T-helper 1 cell treated with Interleukin-12 subunit alpha and Interleukin-12 subunit beta and Interleukin-4 antibody, amounts not matched to agents 30 μg/mL and 1 μg/mL, for 36 hours (primary cell): ENCODE data around the gene DTNB.
"Not testable (repeated sequence)": the region's sequence is repeated elsewhere in the genome, so short reads cannot be mapped to it uniquely, and the experiment has no call there.

Experiments used
- H3K27ac Mint-ChIP-seq: one replicate; pipeline ENCODE4 v1.8.0; 2021; ENCODE audit warnings: mild to moderate bottlenecking, mixed read lengths
- H3K27me3 Mint-ChIP-seq: one replicate; pipeline ENCODE4 v1.8.0; 2021; ENCODE audit warnings: low read depth, mixed read lengths
- H3K36me3 Mint-ChIP-seq: one replicate; pipeline ENCODE4 v1.8.0; 2021; ENCODE audit warnings: low read depth, mixed read lengths
- H3K4me1 Mint-ChIP-seq: one replicate; pipeline ENCODE4 v1.8.0; 2021; ENCODE audit warnings: low read depth, mixed read lengths
- H3K4me3 Mint-ChIP-seq: one replicate; pipeline ENCODE4 v1.8.0; 2021; ENCODE audit warnings: mild to moderate bottlenecking, moderate library complexity, mixed read lengths
- H3K9me3 Mint-ChIP-seq: one replicate; pipeline ENCODE4 v1.8.0; 2021; ENCODE audit warnings: mixed read lengths

DTNB gene

GRCh38 chr2:25665429-25665828 is 7.9 kb downstream of the DTNB start:
- not testable (repeated sequence) for H3K4me3 Mint-ChIP-seq, H3K27me3 Mint-ChIP-seq, H3K9me3 Mint-ChIP-seq, H3K36me3 Mint-ChIP-seq, H3K27ac Mint-ChIP-seq, H3K4me1 Mint-ChIP-seq

GRCh38 chr2:25664965-25665307 is 8.4 kb downstream of the DTNB start:
- no peaks in the 10 kb centered on the region for H3K9me3 Mint-ChIP-seq
- H3K36me3 Mint-ChIP-seq: peaks cover 2% of the 10 kb centered on the region
- H3K4me3 Mint-ChIP-seq: no peak overlapping the region
- H3K27me3 Mint-ChIP-seq: peaks cover 6% of the 10 kb centered on the region
- H3K27ac Mint-ChIP-seq: no peak overlapping the region
- peaks cover 7% of the 10 kb centered on the region for H3K4me1 Mint-ChIP-seq

GRCh38 chr2:25664183-25664964 is 9.0 kb downstream of the DTNB start:
- Mint-ChIP-seq H3K9me3 (no peaks in the 10 kb centered on the region), H3K27me3 (peaks cover 6% of the 10 kb centered on the region), H3K4me3 (no peak overlapping the region), H3K36me3 (peaks cover 2% of the 10 kb centered on the region), H3K27ac (no peak overlapping the region), H3K4me1 (peaks cover 7% of the 10 kb centered on the region)

- H3K4me1 Mint-ChIP-seq: peaks cover 7% of the 10 kb centered on the region
- H3K4me3 Mint-ChIP-seq: no peak overlapping the region
- no peaks in the 10 kb centered on the region for H3K27me3 Mint-ChIP-seq
- H3K9me3 Mint-ChIP-seq: no peaks in the 10 kb centered on the region
- H3K36me3 Mint-ChIP-seq: peaks cover 1% of the 10 kb centered on the region
- no peak overlapping the region for H3K27ac Mint-ChIP-seq
These were observed 18.1 kb downstream of the DTNB start for GRCh38 chr2:25655316-25655715.

GRCh38 chr2:25654801-25655200 is 18.6 kb downstream of the DTNB start:
- Mint-ChIP-seq H3K4me1 (peaks cover 7% of the 10 kb centered on the region), H3K36me3 (peaks cover 5% of the 10 kb centered on the region), H3K4me3 (no peak overlapping the region), H3K9me3 (no peaks in the 10 kb centered on the region), H3K27me3 (no peaks in the 10 kb centered on the region), H3K27ac (no peak overlapping the region)

GRCh38 chr2:25651782-25652455 is 21.5 kb downstream of the DTNB start:
- no peaks in the 10 kb centered on the region for H3K9me3 Mint-ChIP-seq
- peaks cover 9% of the 10 kb centered on the region for H3K36me3 Mint-ChIP-seq
- no peak overlapping the region for H3K4me3 Mint-ChIP-seq
- H3K4me1 Mint-ChIP-seq: peaks cover 4% of the 10 kb centered on the region
- no peak overlapping the region for H3K27ac Mint-ChIP-seq
- no peaks in the 10 kb centered on the region for H3K27me3 Mint-ChIP-seq

- H3K9me3 Mint-ChIP-seq: no peaks in the 10 kb centered on the region
- no peak overlapping the region for H3K27ac Mint-ChIP-seq
- H3K36me3 Mint-ChIP-seq: peaks cover 9% of the 10 kb centered on the region
- H3K27me3 Mint-ChIP-seq: no peaks in the 10 kb centered on the region
- no peak overlapping the region for H3K4me3 Mint-ChIP-seq
- no peaks in the 10 kb centered on the region for H3K4me1 Mint-ChIP-seq
These were observed 22.3 kb downstream of the DTNB start for GRCh38 chr2:25651066-25651465.

- no peaks in the 10 kb centered on the region for H3K9me3 Mint-ChIP-seq
- H3K27me3 Mint-ChIP-seq: no peaks in the 10 kb centered on the region
- no peak overlapping the region for H3K4me3 Mint-ChIP-seq
- H3K27ac Mint-ChIP-seq: no peak overlapping the region
- no peaks in the 10 kb centered on the region for H3K4me1 Mint-ChIP-seq
- H3K36me3 Mint-ChIP-seq: peaks cover 9% of the 10 kb centered on the region
These were observed 23.1 kb downstream of the DTNB start for GRCh38 chr2:25650256-25650655.

GRCh38 chr2:25649786-25650185 is 23.6 kb downstream of the DTNB start:
- no peak overlapping the region for H3K4me3 Mint-ChIP-seq
- no peaks in the 10 kb centered on the region for H3K9me3 Mint-ChIP-seq
- no peak overlapping the region for H3K27ac Mint-ChIP-seq
- no peaks in the 10 kb centered on the region for H3K4me1 Mint-ChIP-seq
- H3K36me3 Mint-ChIP-seq: peaks cover 9% of the 10 kb centered on the region
- no peaks in the 10 kb centered on the region for H3K27me3 Mint-ChIP-seq

GRCh38 chr2:25642298-25642697 is 31.1 kb downstream of the DTNB start:
- no peak overlapping the region for H3K27ac Mint-ChIP-seq
- no peaks in the 10 kb centered on the region for H3K4me1 Mint-ChIP-seq
- H3K27me3 Mint-ChIP-seq: no peaks in the 10 kb centered on the region
- H3K4me3 Mint-ChIP-seq: no peak overlapping the region
- peaks cover 18% of the 10 kb centered on the region for H3K36me3 Mint-ChIP-seq
- H3K9me3 Mint-ChIP-seq: peaks cover 3% of the 10 kb centered on the region

GRCh38 chr2:25639696-25640095 is 33.7 kb downstream of the DTNB start:
- no peak overlapping the region for H3K4me3 Mint-ChIP-seq
- H3K9me3 Mint-ChIP-seq: peaks cover 3% of the 10 kb centered on the region
- H3K27ac Mint-ChIP-seq: no peak overlapping the region
- H3K4me1 Mint-ChIP-seq: no peaks in the 10 kb centered on the region
- H3K36me3 Mint-ChIP-seq: peaks cover 23% of the 10 kb centered on the region
- H3K27me3 Mint-ChIP-seq: no peaks in the 10 kb centered on the region

GRCh38 chr2:25639131-25639530 is 34.2 kb downstream of the DTNB start:
- Mint-ChIP-seq H3K9me3 (peaks cover 3% of the 10 kb centered on the region), H3K36me3 (peaks cover 22% of the 10 kb centered on the region), H3K27me3 (no peaks in the 10 kb centered on the region), H3K27ac (no peak overlapping the region), H3K4me1 (no peaks in the 10 kb centered on the region), H3K4me3 (no peak overlapping the region)

GRCh38 chr2:25635797-25636196 is 37.6 kb downstream of the DTNB start:
- H3K36me3 Mint-ChIP-seq: peaks cover 17% of the 10 kb centered on the region
- H3K4me3 Mint-ChIP-seq: no peak overlapping the region
- peaks cover 3% of the 10 kb centered on the region for H3K9me3 Mint-ChIP-seq
- no peaks in the 10 kb centered on the region for H3K27me3 Mint-ChIP-seq
- no peaks in the 10 kb centered on the region for H3K4me1 Mint-ChIP-seq
- no peak overlapping the region for H3K27ac Mint-ChIP-seq

GRCh38 chr2:25633801-25634200 is 39.6 kb downstream of the DTNB start:
- H3K27me3 Mint-ChIP-seq, H3K9me3 Mint-ChIP-seq, H3K4me3 Mint-ChIP-seq, H3K4me1 Mint-ChIP-seq, H3K27ac Mint-ChIP-seq: not testable (repeated sequence)
- H3K36me3 Mint-ChIP-seq: peaks cover 14% of the 10 kb centered on the region

GRCh38 chr2:25632396-25632795 is 41.0 kb downstream of the DTNB start:
- no peak overlapping the region for H3K4me3 Mint-ChIP-seq
- H3K27ac Mint-ChIP-seq: no peak overlapping the region
- no peaks in the 10 kb centered on the region for H3K9me3 Mint-ChIP-seq
- no peaks in the 10 kb centered on the region for H3K27me3 Mint-ChIP-seq
- H3K4me1 Mint-ChIP-seq: no peaks in the 10 kb centered on the region
- peaks cover 11% of the 10 kb centered on the region for H3K36me3 Mint-ChIP-seq
